ENCODE results near the gene FHIP2A.

The FHIP2A gene

GRCh38 chr10:114777415-114777814 lies 44.2 kb upstream of the FHIP2A start:
- Histone ChIP-seq H3K9me3 (ENCODE audit: control insufficient read depth, insufficient read depth, low read length) (no peaks in the 10 kb centered on the region), H3F3A (ENCODE audit: control insufficient read depth, insufficient read depth) (no peaks in the 10 kb centered on the region)

GRCh38 chr10:114779803-114780576 lies 41.6 kb upstream of the FHIP2A start:
- Histone ChIP-seq H3K4me1 (ENCODE audit: control insufficient read depth, low read length) (no peaks in the 10 kb centered on the region), H3K36me3 (ENCODE audit: control insufficient read depth, low read length) (no peaks in the 10 kb centered on the region)

More at GRCh38 chr10:114777415-114777814, 44.2 kb upstream of the FHIP2A start:
- H3K9me2 ChIP-seq (replicated peaks; ENCODE audit: control insufficient read depth, low read length) = no peaks in the 10 kb centered on the region
- no peaks in the 10 kb centered on the region for H3K36me3 ChIP-seq (ENCODE audit: control insufficient read depth, low read length)
- H3K4me2 ChIP-seq (ENCODE audit: low read length) = no peak overlapping the region
- H3K27me3 ChIP-seq (ENCODE audit: control insufficient read depth, low read length) = peaks cover 13% of the 10 kb centered on the region
- no peak overlapping the region for H3K4me3 ChIP-seq (ENCODE audit: low read length)
- no peaks in the 10 kb centered on the region for H3K79me2 ChIP-seq (ENCODE audit: control insufficient read depth, low read length)
- H3K4me1 ChIP-seq (ENCODE audit: control insufficient read depth, low read length) = no peaks in the 10 kb centered on the region
- TF ChIP-seq EZH2phosphoT487 (IDR thresholded peaks at IDR 0.05; ENCODE audit: borderline replicate concordance, low read length) (no peak), CTCF (IDR thresholded peaks at IDR 0.05; ENCODE audit: low read depth, low read length, poor library complexity, severe bottlenecking) (no peak)
- H4K20me1 ChIP-seq (ENCODE audit: control insufficient read depth, insufficient read depth, low read depth, low read length) = no peaks in the 10 kb centered on the region
- H3K27ac ChIP-seq (ENCODE audit: low read depth, low read length) = no peak overlapping the region

GRCh38 chr10:114780577-114781184 lies 40.9 kb upstream of the FHIP2A start:
- Histone ChIP-seq H3K27me3 (ENCODE audit: control insufficient read depth, low read length) (peaks cover 2% of the 10 kb centered on the region), H4K20me1 (ENCODE audit: control insufficient read depth, insufficient read depth, low read depth, low read length) (no peaks in the 10 kb centered on the region), H3K79me2 (ENCODE audit: control insufficient read depth, low read length) (no peaks in the 10 kb centered on the region), H3K27ac (ENCODE audit: low read depth, low read length) (no peak overlapping the region), H3K4me1 (ENCODE audit: control insufficient read depth, low read length) (no peaks in the 10 kb centered on the region), H3K9me3 (ENCODE audit: control insufficient read depth, insufficient read depth, low read length) (no peaks in the 10 kb centered on the region), H3K9me2 (replicated peaks; ENCODE audit: control insufficient read depth, low read length) (no peaks in the 10 kb centered on the region), H3K36me3 (ENCODE audit: control insufficient read depth, low read length) (no peaks in the 10 kb centered on the region), H3K4me2 (ENCODE audit: low read length) (no peak overlapping the region), H3K4me3 (ENCODE audit: low read length) (no peak overlapping the region), H3F3A (ENCODE audit: control insufficient read depth, insufficient read depth) (no peaks in the 10 kb centered on the region)
- TF ChIP-seq EZH2phosphoT487 (IDR thresholded peaks at IDR 0.05; ENCODE audit: borderline replicate concordance, low read length) = no peak
- no peak for TF ChIP-seq CTCF (IDR thresholded peaks at IDR 0.05; ENCODE audit: low read depth, low read length, poor library complexity, severe bottlenecking)

More at GRCh38 chr10:114779803-114780576, 41.6 kb upstream of the FHIP2A start:
- peaks cover 8% of the 10 kb centered on the region for H3K27me3 ChIP-seq (ENCODE audit: control insufficient read depth, low read length)
- H4K20me1 ChIP-seq (ENCODE audit: control insufficient read depth, insufficient read depth, low read depth, low read length) = no peaks in the 10 kb centered on the region
- H3K4me2 ChIP-seq (ENCODE audit: low read length) = no peak overlapping the region
- no peak overlapping the region for H3K27ac ChIP-seq (ENCODE audit: low read depth, low read length)
- no peaks in the 10 kb centered on the region for H3K9me3 ChIP-seq (ENCODE audit: control insufficient read depth, insufficient read depth, low read length)
- no peak for TF ChIP-seq CTCF (IDR thresholded peaks at IDR 0.05; ENCODE audit: low read depth, low read length, poor library complexity, severe bottlenecking)
- no peak for TF ChIP-seq EZH2phosphoT487 (IDR thresholded peaks at IDR 0.05; ENCODE audit: borderline replicate concordance, low read length)
- no peaks in the 10 kb centered on the region for H3F3A ChIP-seq (ENCODE audit: control insufficient read depth, insufficient read depth)
- no peak overlapping the region for H3K4me3 ChIP-seq (ENCODE audit: low read length)
- H3K9me2 ChIP-seq (replicated peaks; ENCODE audit: control insufficient read depth, low read length) = no peaks in the 10 kb centered on the region
- no peaks in the 10 kb centered on the region for H3K79me2 ChIP-seq (ENCODE audit: control insufficient read depth, low read length)
